Mucosa of descending colon (tissue), 3 donors: ENCODE data around the gene NUP155. TPM values are rescaled to one million over a fixed set of nuclear protein-coding genes. Genes with fewer than 3 reads are reported as not detected.
A peak's percentile ranks its signal among the peaks of the same experiment; 100 is the strongest.
"Not testable (repeated sequence)": the region's sequence is repeated elsewhere in the genome, so short reads cannot be mapped to it uniquely, and the experiment has no call there.

Experiments
- ATAC-seq: fragments of 200-7000 bp; cut with Tn5 transposase; one replicate; pipeline ENCODE4 v1.9.1; 2020; ENCODE audit warnings: mild to moderate bottlenecking, moderate library complexity
- DNase-seq, 3 donors: peaks; one replicate each; pipeline ENCODE4 v3.0.0-alpha.2; 2020
- H3K36me3 ChIP-seq: fragments of 200-600 bp; one replicate; pipeline ENCODE4 v1.8.0; 2021; ENCODE audit warnings: low read depth, mild to moderate bottlenecking
- H3K4me1 ChIP-seq: fragments of 200-600 bp; one replicate; pipeline ENCODE4 v1.8.0; 2021; ENCODE audit warnings: low read depth, mild to moderate bottlenecking
- H3K4me3 ChIP-seq: fragments of 200-600 bp; one replicate; pipeline ENCODE4 v1.8.0; 2021; ENCODE audit warnings: mild to moderate bottlenecking
- H3K9me3 ChIP-seq: fragments of 200-600 bp; one replicate; pipeline ENCODE4 v1.8.0; 2021; ENCODE audit warnings: mild to moderate bottlenecking
- CTCF ChIP-seq: fragments of 200-600 bp; IDR thresholded peaks from one replicate; pipeline ENCODE4 v1.8.0; 2022; ENCODE audit warnings: antibody characterized with exemption, mild to moderate bottlenecking
- intact Hi-C, 2 donors: fragments of 100-400 bp; cut with DNase I in 1 of 2; cut with micrococcal nuclease in 1 of 2; formaldehyde crosslinking; loops; one replicate each; pipeline versions ENCODE4 v1.11.0 to v1.11.1; 2022; cut with DNase I, micrococcal nuclease
- total RNA-seq, 3 donors: library from RNA; stranded (reverse); fragmentation: NEBNext Ultra II Directional in 2 of 3; extraction: Animal tissue kit (Norgen Biotek cat#: 25700) in 2 of 3; gene quantifications; one replicate each; pipeline versions ENCODE4 v1.2.1 to v1.2.4, GENCODE V29; 2021 to 2023
- donor health status: DM: no; HTN: no; CAD: no; lungs with moderate emphysema.
- donor health status: DM: no; HTN: no; CAD: no.
- donor health status: DM: no; HTN: yes; CAD: no.

Gene NUP155
- total RNA-seq, 3 donors from 2014 or later = 16.0 to 20.4 (median 19.8) TPM

GRCh38 chr5:37391591-37391990 is 20.7 kb upstream of the NUP155 start:
- no peak for ATAC-seq
- TF ChIP-seq CTCF = no peak

GRCh38 chr5:37379100-37379628 is 8.3 kb upstream of the NUP155 start, which contains the start of gene WDR70:
Gene WDR70 (plus strand): TSS chr5:37379318. CDS start chr5:37379368, 50 bp downstream.
- H3K4me1 ChIP-seq, H3K9me3 ChIP-seq, H3K36me3 ChIP-seq, intact Hi-C loops: not testable (repeated sequence)
- ATAC-seq (peak; percentile 100), DNase-seq (peak; percentile 86 to 89 (median 87))
- peak; percentile 56 for TF ChIP-seq CTCF
- peak within 1 kb of the TSS; percentile 67 for H3K4me3 ChIP-seq

More at GRCh38 chr5:37391591-37391990, 20.7 kb upstream of the NUP155 start:
- no peaks in the 10 kb centered on the region for H3K36me3 ChIP-seq
- H3K4me3 ChIP-seq = no peak overlapping the region
- no peaks in the 10 kb centered on the region for H3K4me1 ChIP-seq
- no peak for DNase-seq
- intact Hi-C loops = no loop called here
- no peaks in the 10 kb centered on the region for H3K9me3 ChIP-seq

GRCh38 chr5:37378066-37378465 is 7.2 kb upstream of the NUP155 start:
- ATAC-seq, intact Hi-C loops, H3K4me1 ChIP-seq, DNase-seq, H3K36me3 ChIP-seq, H3K4me3 ChIP-seq, H3K9me3 ChIP-seq: not testable (repeated sequence)

GRCh38 chr5:37375091-37375490 is 4.2 kb upstream of the NUP155 start:
- H3K9me3 ChIP-seq = no peaks in the 10 kb centered on the region
- no peak for TF ChIP-seq CTCF
- H3K4me1 ChIP-seq = peaks cover 7% of the 10 kb centered on the region
- DNase-seq (no peak), ATAC-seq (no peak)
- H3K4me3 ChIP-seq = no peak overlapping the region
- H3K36me3 ChIP-seq = no peaks in the 10 kb centered on the region
- intact Hi-C loops = no loop called here

- H3K4me1 ChIP-seq = peaks cover 24% of the 10 kb centered on the region
- ATAC-seq = no peak
- no peak for DNase-seq
- TF ChIP-seq CTCF = no peak
- intact Hi-C loops = no loop called here
- H3K36me3 ChIP-seq = no peaks in the 10 kb centered on the region
- no peaks in the 10 kb centered on the region for H3K9me3 ChIP-seq
- H3K4me3 ChIP-seq = peak overlapping the region; percentile 76
Observed at GRCh38 chr5:37370550-37370863, 399 bp downstream of the NUP155 start.

GRCh38 chr5:37355161-37355560 is 15.7 kb downstream of the NUP155 start:
- intact Hi-C loops = no loop called here
- no peak for ATAC-seq
- TF ChIP-seq CTCF = no peak
- H3K36me3 ChIP-seq = peaks cover 9% of the 10 kb centered on the region
- H3K9me3 ChIP-seq = no peaks in the 10 kb centered on the region
- H3K4me1 ChIP-seq = no peaks in the 10 kb centered on the region
- DNase-seq = no peak
- no peak overlapping the region for H3K4me3 ChIP-seq

GRCh38 chr5:37342741-37343140 is 28.2 kb downstream of the NUP155 start:
- intact Hi-C loops, H3K4me1 ChIP-seq, ATAC-seq, H3K36me3 ChIP-seq, H3K9me3 ChIP-seq, H3K4me3 ChIP-seq, DNase-seq: not testable (repeated sequence)

GRCh38 chr5:37334754-37335153 is 36.2 kb downstream of the NUP155 start:
- H3K36me3 ChIP-seq, DNase-seq, H3K4me3 ChIP-seq, intact Hi-C loops, H3K4me1 ChIP-seq, H3K9me3 ChIP-seq, ATAC-seq: not testable (repeated sequence)
